ENCODE results near the gene WFDC13. TPM values are rescaled to one million over a fixed set of nuclear protein-coding genes. Genes with fewer than 3 reads are reported as not detected.

WFDC13 gene
- total RNA-seq, 1 experiment from 2014 or later = not detected

- H4K20me1 ChIP-seq (ENCODE audit: insufficient read depth, low read depth, low read length) = no peaks in the 10 kb centered on the region
- H3K27ac ChIP-seq (ENCODE audit: low read length) = no peak overlapping the region
- H3K27me3 ChIP-seq (ENCODE audit: low read length) = no peaks in the 10 kb centered on the region
- H3K79me2 ChIP-seq (ENCODE audit: low read length) = no peaks in the 10 kb centered on the region
- no peaks in the 10 kb centered on the region for H3K9me3 ChIP-seq (ENCODE audit: low read length)
- H3K4me3 ChIP-seq (ENCODE audit: low read length) = no peak overlapping the region
- H3K9me2 ChIP-seq (replicated peaks; ENCODE audit: insufficient read depth, low read length) = no peaks in the 10 kb centered on the region
- no peak overlapping the region for H3K9ac ChIP-seq (ENCODE audit: low read length)
- no peak overlapping the region for H2AFZ ChIP-seq (ENCODE audit: low read length)
- no peak for DNase-seq
- H3K36me3 ChIP-seq (ENCODE audit: insufficient read depth, low read length) = no peaks in the 10 kb centered on the region
- no peaks in the 10 kb centered on the region for H3K4me1 ChIP-seq (ENCODE audit: low read length)
- no peak overlapping the region for H3K4me2 ChIP-seq (ENCODE audit: low read depth, low read length, poor library complexity, severe bottlenecking)
Observed at GRCh38 chr20:45742596-45742995, 40.8 kb downstream of the WFDC13 start.

DNA sequence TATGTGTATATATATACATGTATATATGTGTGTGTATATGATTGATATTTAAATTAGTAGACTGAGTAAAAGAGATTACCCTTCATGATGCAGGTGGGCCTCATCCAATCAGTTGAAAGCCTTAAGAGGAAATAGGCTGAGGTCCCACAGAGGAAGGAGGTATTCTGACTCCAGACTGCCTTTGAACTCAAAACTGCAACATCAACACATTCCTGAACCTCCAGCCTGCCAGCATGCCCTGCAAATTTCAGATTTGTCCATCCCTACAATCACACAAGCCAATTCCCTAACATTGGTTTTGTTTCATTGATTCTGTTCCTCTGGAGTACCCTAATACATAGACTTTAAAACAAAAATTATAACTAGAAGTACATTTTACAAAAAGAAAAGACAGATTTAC lies 43.2 kb downstream of the WFDC13 start:
- no peaks in the 10 kb centered on the region for H3K36me3 ChIP-seq (ENCODE audit: insufficient read depth, low read length)
- H3K27ac ChIP-seq (ENCODE audit: low read length) = no peak overlapping the region
- no peak overlapping the region for H3K9ac ChIP-seq (ENCODE audit: low read length)
- no peak overlapping the region for H3K4me2 ChIP-seq (ENCODE audit: low read depth, low read length, poor library complexity, severe bottlenecking)
- no peaks in the 10 kb centered on the region for H3K27me3 ChIP-seq (ENCODE audit: low read length)
- H3K9me2 ChIP-seq (replicated peaks; ENCODE audit: insufficient read depth, low read length) = no peaks in the 10 kb centered on the region
- no peaks in the 10 kb centered on the region for H3K79me2 ChIP-seq (ENCODE audit: low read length)
- H3K4me3 ChIP-seq (ENCODE audit: low read length) = no peak overlapping the region
- H3K4me1 ChIP-seq (ENCODE audit: low read length) = no peaks in the 10 kb centered on the region
- H4K20me1 ChIP-seq (ENCODE audit: insufficient read depth, low read depth, low read length) = no peaks in the 10 kb centered on the region
- no peak for DNase-seq
- H2AFZ ChIP-seq (ENCODE audit: low read length) = no peak overlapping the region
- no peaks in the 10 kb centered on the region for H3K9me3 ChIP-seq (ENCODE audit: low read length)

DNA sequence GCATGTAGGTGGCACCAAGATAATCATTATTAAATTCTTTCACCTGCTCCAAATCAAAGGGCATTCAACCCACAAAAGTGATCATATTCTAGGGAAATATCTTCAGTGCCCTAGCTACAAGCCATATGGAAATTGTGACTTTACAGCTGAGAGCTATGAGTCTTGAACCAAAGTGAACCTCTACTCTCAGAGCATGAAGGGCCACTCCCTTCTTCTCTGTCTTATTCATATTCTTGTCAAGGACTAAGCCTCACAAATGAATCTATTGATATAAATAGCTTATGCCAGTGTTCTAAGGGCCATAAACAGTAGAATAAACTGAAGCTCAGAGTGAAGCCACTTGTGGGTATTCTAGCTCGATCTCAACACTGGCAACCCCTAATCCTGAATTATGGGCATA lies 49.9 kb downstream of the WFDC13 start:
- H2AFZ ChIP-seq (ENCODE audit: low read length) = no peak overlapping the region
- H3K9me2 ChIP-seq (replicated peaks; ENCODE audit: insufficient read depth, low read length) = no peaks in the 10 kb centered on the region
- H3K4me2 ChIP-seq (ENCODE audit: low read depth, low read length, poor library complexity, severe bottlenecking) = no peak overlapping the region
- no peaks in the 10 kb centered on the region for H3K36me3 ChIP-seq (ENCODE audit: insufficient read depth, low read length)
- no peak for DNase-seq
- no peaks in the 10 kb centered on the region for H4K20me1 ChIP-seq (ENCODE audit: insufficient read depth, low read depth, low read length)
- no peak overlapping the region for H3K4me3 ChIP-seq (ENCODE audit: low read length)
- no peak overlapping the region for H3K9ac ChIP-seq (ENCODE audit: low read length)
- H3K27ac ChIP-seq (ENCODE audit: low read length) = no peak overlapping the region
- H3K4me1 ChIP-seq (ENCODE audit: low read length) = no peaks in the 10 kb centered on the region
- no peaks in the 10 kb centered on the region for H3K79me2 ChIP-seq (ENCODE audit: low read length)
- no peaks in the 10 kb centered on the region for H3K9me3 ChIP-seq (ENCODE audit: low read length)
- no peaks in the 10 kb centered on the region for H3K27me3 ChIP-seq (ENCODE audit: low read length)

GRCh38 chr20:45752746-45753145 lies 50.9 kb downstream of the WFDC13 start:
- H3K9me2 ChIP-seq (replicated peaks; ENCODE audit: insufficient read depth, low read length) = no peaks in the 10 kb centered on the region
- no peak for DNase-seq
- no peaks in the 10 kb centered on the region for H4K20me1 ChIP-seq (ENCODE audit: insufficient read depth, low read depth, low read length)
- H3K36me3 ChIP-seq (ENCODE audit: insufficient read depth, low read length) = no peaks in the 10 kb centered on the region
- no peaks in the 10 kb centered on the region for H3K27me3 ChIP-seq (ENCODE audit: low read length)
- no peak overlapping the region for H3K4me2 ChIP-seq (ENCODE audit: low read depth, low read length, poor library complexity, severe bottlenecking)
- H3K4me1 ChIP-seq (ENCODE audit: low read length) = no peaks in the 10 kb centered on the region
- no peak overlapping the region for H3K9ac ChIP-seq (ENCODE audit: low read length)
- no peak overlapping the region for H3K27ac ChIP-seq (ENCODE audit: low read length)
- H3K4me3 ChIP-seq (ENCODE audit: low read length) = no peak overlapping the region
- no peaks in the 10 kb centered on the region for H3K9me3 ChIP-seq (ENCODE audit: low read length)
- no peak overlapping the region for H2AFZ ChIP-seq (ENCODE audit: low read length)
- no peaks in the 10 kb centered on the region for H3K79me2 ChIP-seq (ENCODE audit: low read length)

GRCh38 chr20:45758096-45758495 lies 56.3 kb downstream of the WFDC13 start:
- no peaks in the 10 kb centered on the region for H4K20me1 ChIP-seq (ENCODE audit: insufficient read depth, low read depth, low read length)
- H3K27me3 ChIP-seq (ENCODE audit: low read length) = no peaks in the 10 kb centered on the region
- H3K9ac ChIP-seq (ENCODE audit: low read length) = no peak overlapping the region
- H3K36me3 ChIP-seq (ENCODE audit: insufficient read depth, low read length) = no peaks in the 10 kb centered on the region
- no peak overlapping the region for H3K4me3 ChIP-seq (ENCODE audit: low read length)
- H3K4me1 ChIP-seq (ENCODE audit: low read length) = no peaks in the 10 kb centered on the region
- no peaks in the 10 kb centered on the region for H3K9me3 ChIP-seq (ENCODE audit: low read length)
- no peak overlapping the region for H3K27ac ChIP-seq (ENCODE audit: low read length)
- H3K4me2 ChIP-seq (ENCODE audit: low read depth, low read length, poor library complexity, severe bottlenecking) = no peak overlapping the region
- no peaks in the 10 kb centered on the region for H3K9me2 ChIP-seq (replicated peaks; ENCODE audit: insufficient read depth, low read length)
- no peaks in the 10 kb centered on the region for H3K79me2 ChIP-seq (ENCODE audit: low read length)
- no peak overlapping the region for H2AFZ ChIP-seq (ENCODE audit: low read length)
- DNase-seq = no peak

Small RNA genes lying within 50 kb of the gene (small RNA-seq; reads per million reads assigned to genes)
- gene MIR3617 (not detected), gene SPINT5P (not detected)

Other genes with a start within 250 kb of the WFDC13 start
- gene WFDC2, start 232.3 kb upstream of the WFDC13 start, total RNA-seq (2014; rRNA removed; shearing (Covaris generic); ENCODE audit: low replicate concordance) = not detected in 2 replicates
- gene SPINT3, start 186.4 kb upstream of the WFDC13 start, total RNA-seq (2014; rRNA removed; shearing (Covaris generic); ENCODE audit: low replicate concordance) = not detected in 2 replicates
- not detected in 2 replicates for gene WFDC6, start 162.6 kb upstream of the WFDC13 start, total RNA-seq (2014; rRNA removed; shearing (Covaris generic); ENCODE audit: low replicate concordance)
- gene EPPIN, start 154.6 kb upstream of the WFDC13 start, total RNA-seq (2014; rRNA removed; shearing (Covaris generic); ENCODE audit: low replicate concordance) = not detected in 2 replicates
- not detected in 2 replicates for gene WFDC8, start 122.8 kb upstream of the WFDC13 start, total RNA-seq (2014; rRNA removed; shearing (Covaris generic); ENCODE audit: low replicate concordance)
- gene WFDC10A, start 72.3 kb upstream of the WFDC13 start, total RNA-seq (2014; rRNA removed; shearing (Covaris generic); ENCODE audit: low replicate concordance) = not detected in 2 replicates
- not detected in 2 replicates for gene WFDC9, start 70.8 kb upstream of the WFDC13 start, total RNA-seq (2014; rRNA removed; shearing (Covaris generic); ENCODE audit: low replicate concordance)
- not detected in 2 replicates for gene WFDC11, start 31.8 kb upstream of the WFDC13 start, total RNA-seq (2014; rRNA removed; shearing (Covaris generic); ENCODE audit: low replicate concordance)
- gene WFDC10B, start 3.0 kb downstream of the WFDC13 start, total RNA-seq (2014; rRNA removed; shearing (Covaris generic); ENCODE audit: low replicate concordance) = not detected in 2 replicates
- not detected in 2 replicates for gene SPINT4, start 20.3 kb downstream of the WFDC13 start, total RNA-seq (2014; rRNA removed; shearing (Covaris generic); ENCODE audit: low replicate concordance)
- gene WFDC3, start 89.8 kb downstream of the WFDC13 start, total RNA-seq (2014; rRNA removed; shearing (Covaris generic); ENCODE audit: low replicate concordance) = not detected in 2 replicates
- gene DNTTIP1, start 89.9 kb downstream of the WFDC13 start, total RNA-seq (2014; rRNA removed; shearing (Covaris generic); ENCODE audit: low replicate concordance) = 14.2 and 36.0 TPM in 2 replicates
- 124 and 141 TPM in 2 replicates for gene UBE2C, start 110.6 kb downstream of the WFDC13 start, total RNA-seq (2014; rRNA removed; shearing (Covaris generic); ENCODE audit: low replicate concordance)
- gene TNNC2, start 125.3 kb downstream of the WFDC13 start, total RNA-seq (2014; rRNA removed; shearing (Covaris generic); ENCODE audit: low replicate concordance) = not detected in 2 replicates
- not detected in 2 replicates for gene SNX21, start 131.8 kb downstream of the WFDC13 start, total RNA-seq (2014; rRNA removed; shearing (Covaris generic); ENCODE audit: low replicate concordance)
- gene ACOT8, start 155.4 kb downstream of the WFDC13 start, total RNA-seq (2014; rRNA removed; shearing (Covaris generic); ENCODE audit: low replicate concordance) = 93.7 and 96.4 TPM in 2 replicates
- 8.9 and 9.9 TPM in 2 replicates for gene ZSWIM3, start 155.6 kb downstream of the WFDC13 start, total RNA-seq (2014; rRNA removed; shearing (Covaris generic); ENCODE audit: low replicate concordance)
- gene ZSWIM1, start 179.2 kb downstream of the WFDC13 start, total RNA-seq (2014; rRNA removed; shearing (Covaris generic); ENCODE audit: low replicate concordance) = 10.8 and 19.0 TPM in 2 replicates
- 4.7 TPM in 1 of 2 replicates, not detected in the other for gene SPATA25, start 185.6 kb downstream of the WFDC13 start, total RNA-seq (2014; rRNA removed; shearing (Covaris generic); ENCODE audit: low replicate concordance)
- gene NEURL2, start 189.2 kb downstream of the WFDC13 start, total RNA-seq (2014; rRNA removed; shearing (Covaris generic); ENCODE audit: low replicate concordance) = 3.1 and 4.3 TPM in 2 replicates
- gene CTSA, start 189.3 kb downstream of the WFDC13 start, total RNA-seq (2014; rRNA removed; shearing (Covaris generic); ENCODE audit: low replicate concordance) = 39.5 and 52.9 TPM in 2 replicates
- 19.8 and 29.0 TPM in 2 replicates for gene PLTP, start 210.1 kb downstream of the WFDC13 start, total RNA-seq (2014; rRNA removed; shearing (Covaris generic); ENCODE audit: low replicate concordance)
- 10.0 and 12.0 TPM in 2 replicates for gene PCIF1, start 232.6 kb downstream of the WFDC13 start, total RNA-seq (2014; rRNA removed; shearing (Covaris generic); ENCODE audit: low replicate concordance)